ENCODE measurements around the gene DTNB. TPM values are rescaled to one million over a fixed set of nuclear protein-coding genes. Genes with fewer than 3 reads are reported as not detected.
"Not testable (repeated sequence)": the region's sequence is repeated elsewhere in the genome, so short reads cannot be mapped to it uniquely, and the experiment has no call there.

The DTNB gene
- total RNA-seq, 1 donor from 2014 or later: 17.9 TPM

GRCh38 chr2:25541378-25541777 lies 132.0 kb downstream of the DTNB start:
- Histone ChIP-seq H3K27me3 (no peaks in the 10 kb centered on the region), H3K4me3 (no peak overlapping the region), H3K4me1 (no peaks in the 10 kb centered on the region), H3K36me3 (no peaks in the 10 kb centered on the region), H3K9me3 (no peaks in the 10 kb centered on the region), H3K27ac (no peak overlapping the region)
- DNase-seq (ENCODE audit: extremely low spot score in 2 of 2): no peak
- no peak for TF ChIP-seq POLR2AphosphoS5 (IDR thresholded peaks at IDR 0.05; ENCODE audit: insufficient read depth in 1 of 2, low read depth in 1 of 2)
- no peak for TF ChIP-seq CTCF (IDR thresholded peaks at IDR 0.05)
- intact Hi-C loops (cut with DNase I): no loop called here

GRCh38 chr2:25539136-25539535 lies 134.2 kb downstream of the DTNB start:
- TF ChIP-seq POLR2AphosphoS5 (IDR thresholded peaks at IDR 0.05; ENCODE audit: insufficient read depth in 1 of 2, low read depth in 1 of 2) (no peak), POLR2A (IDR thresholded peaks at IDR 0.05) (no peak), CTCF (IDR thresholded peaks at IDR 0.05) (no peak)
- intact Hi-C loops (cut with DNase I): no loop called here
- H3K4me1 ChIP-seq: no peaks in the 10 kb centered on the region
- H3K27ac ChIP-seq: no peak overlapping the region
- H3K4me3 ChIP-seq: no peak overlapping the region
- DNase-seq (ENCODE audit: extremely low spot score in 2 of 2): no peak
- H3K36me3 ChIP-seq: no peaks in the 10 kb centered on the region
- H3K27me3 ChIP-seq: no peaks in the 10 kb centered on the region
- no peaks in the 10 kb centered on the region for H3K9me3 ChIP-seq

GRCh38 chr2:25537526-25537925 lies 135.9 kb downstream of the DTNB start:
- Histone ChIP-seq H3K36me3 (no peaks in the 10 kb centered on the region), H3K27ac (no peak overlapping the region), H3K9me3 (no peaks in the 10 kb centered on the region), H3K4me1 (no peaks in the 10 kb centered on the region), H3K4me3 (no peak overlapping the region), H3K27me3 (no peaks in the 10 kb centered on the region)
- no peak for DNase-seq (ENCODE audit: extremely low spot score in 2 of 2)
- intact Hi-C loops (cut with DNase I): no loop called here
- no peak for TF ChIP-seq POLR2A (IDR thresholded peaks at IDR 0.05)
- no peak for TF ChIP-seq CTCF (IDR thresholded peaks at IDR 0.05)
- no peak for TF ChIP-seq POLR2AphosphoS5 (IDR thresholded peaks at IDR 0.05; ENCODE audit: insufficient read depth in 1 of 2, low read depth in 1 of 2)

- DNase-seq (ENCODE audit: extremely low spot score in 2 of 2); H3K36me3 ChIP-seq; H3K9me3 ChIP-seq; intact Hi-C loops (cut with DNase I); H3K27me3 ChIP-seq; H3K4me3 ChIP-seq; H3K4me1 ChIP-seq; H3K27ac ChIP-seq: not testable (repeated sequence)
Observed at GRCh38 chr2:25535411-25536289, 137.7 kb downstream of the DTNB start.

GRCh38 chr2:25534937-25535336 lies 138.4 kb downstream of the DTNB start:
- H3K36me3 ChIP-seq; H3K4me1 ChIP-seq; DNase-seq (ENCODE audit: extremely low spot score in 2 of 2); intact Hi-C loops (cut with DNase I); H3K27me3 ChIP-seq; H3K9me3 ChIP-seq; H3K27ac ChIP-seq; H3K4me3 ChIP-seq: not testable (repeated sequence)

GRCh38 chr2:25534455-25534854 lies 138.9 kb downstream of the DTNB start:
- H3K9me3 ChIP-seq: no peaks in the 10 kb centered on the region
- no peaks in the 10 kb centered on the region for H3K4me1 ChIP-seq
- no peak for DNase-seq (ENCODE audit: extremely low spot score in 2 of 2)
- no peak overlapping the region for H3K4me3 ChIP-seq
- TF ChIP-seq POLR2A (IDR thresholded peaks at IDR 0.05): no peak
- no peaks in the 10 kb centered on the region for H3K27me3 ChIP-seq
- no peaks in the 10 kb centered on the region for H3K36me3 ChIP-seq
- no peak overlapping the region for H3K27ac ChIP-seq
- intact Hi-C loops (cut with DNase I): no loop called here

- intact Hi-C loops (cut with DNase I): not testable (repeated sequence)
Observed at GRCh38 chr2:25533771-25534170, 139.6 kb downstream of the DTNB start.

More at GRCh38 chr2:25533771-25534170, 139.6 kb downstream of the DTNB start:
- not testable (repeated sequence) for H3K9me3 ChIP-seq; H3K36me3 ChIP-seq; H3K4me1 ChIP-seq; DNase-seq (ENCODE audit: extremely low spot score in 2 of 2); H3K4me3 ChIP-seq; H3K27me3 ChIP-seq; H3K27ac ChIP-seq

All from vagina (tissue), 2 donors.